GM23248 (cell line): Measurements from ENCODE around the gene SLC12A7.

Experiments used
- EZH2 ChIP-seq: fragments of 200-600 bp; sonication (generic); IDR thresholded peaks from 2 replicates; pipeline ENCODE4 v1.6.1; 2018; ENCODE audit warnings: antibody characterized with exemption, mild to moderate bottlenecking; ENCODE audit not compliant: insufficient read depth, poor library complexity, severe bottlenecking
- EZH2phosphoT487 ChIP-seq: fragments of 200-600 bp; sonication (generic); IDR thresholded peaks from 2 replicates; pipeline ENCODE4 v1.6.1; 2018; ENCODE audit warnings: antibody characterized with exemption, moderate library complexity, mild to moderate bottlenecking, low read depth; ENCODE audit not compliant: insufficient read depth

DNA sequence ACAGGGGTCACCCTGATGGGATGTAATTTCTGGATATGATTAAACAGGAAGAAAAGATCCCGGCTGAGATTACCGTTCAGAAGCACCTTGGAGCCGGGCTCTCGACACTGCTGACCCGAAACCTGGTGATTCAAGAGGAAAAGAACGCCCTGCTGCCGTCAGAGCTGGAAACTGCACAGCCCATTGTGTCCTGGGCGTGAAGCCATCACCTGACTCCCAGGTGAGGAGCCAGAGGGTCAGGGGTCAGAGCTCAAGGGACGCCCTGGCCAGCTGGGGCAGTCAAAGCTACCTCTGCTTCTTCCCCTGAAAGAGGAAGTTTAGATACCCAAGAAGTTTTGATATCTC, 17.8 kb upstream of the SLC12A7 start:
- no peak for TF ChIP-seq EZH2phosphoT487
- no peak for TF ChIP-seq EZH2
